Smooth muscle cell (in vitro differentiated cells): ENCODE measurements around the gene RASAL2. TPM values are rescaled to one million over a fixed set of nuclear protein-coding genes. Genes with fewer than 3 reads are reported as not detected.

Source experiments
- DNase-seq: peaks from one replicate; lab custom pipeline; 2025; ENCODE audit not compliant: unreplicated experiment; lab: John Stamatoyannopoulos, UW
- H2AFZ ChIP-seq: fragments of 200-600 bp; sonication (generic); 2 replicates; pipeline ENCODE4 v1.6.0; 2016; ENCODE audit warnings: antibody characterized with exemption, low read depth, mild to moderate bottlenecking
- H3F3A ChIP-seq: fragments of 200-600 bp; sonication (generic); 2 replicates; pipeline ENCODE4 v1.6.0; 2017; ENCODE audit warnings: antibody characterized with exemption, low read depth
- H3K27ac ChIP-seq: fragments of 200-600 bp; sonication (generic); 2 replicates; pipeline ENCODE4 v1.5.1; 2016; ENCODE audit warnings: low read depth, mild to moderate bottlenecking
- H3K27me3 ChIP-seq: fragments of 200-600 bp; sonication (generic); 2 replicates; pipeline ENCODE4 v1.6.1; 2016; ENCODE audit warnings: low read depth, mild to moderate bottlenecking
- H3K36me3 ChIP-seq: fragments of 200-600 bp; sonication (generic); 2 replicates; pipeline ENCODE4 v1.5.1; 2016; ENCODE audit warnings: low read depth
- H3K4me1 ChIP-seq: fragments of 200-600 bp; sonication (generic); 2 replicates; pipeline ENCODE4 v1.5.1; 2016; ENCODE audit warnings: low read depth
- H3K4me2 ChIP-seq: fragments of 200-600 bp; sonication (generic); 2 replicates; pipeline ENCODE4 v1.6.0; 2016; ENCODE audit warnings: mild to moderate bottlenecking
- H3K4me3 ChIP-seq: fragments of 200-600 bp; sonication (generic); 2 replicates; pipeline ENCODE4 v1.5.1; 2016; ENCODE audit warnings: mild to moderate bottlenecking
- H3K79me2 ChIP-seq: fragments of 200-600 bp; sonication (generic); 2 replicates; pipeline ENCODE4 v1.6.0; 2016; ENCODE audit warnings: low read depth, mild to moderate bottlenecking
- H3K9ac ChIP-seq: fragments of 200-600 bp; sonication (generic); 2 replicates; pipeline ENCODE4 v1.6.0; 2016; ENCODE audit warnings: low read depth
- H3K9me3 ChIP-seq: fragments of 200-600 bp; sonication (generic); replicated peaks from 2 replicates; pipeline ENCODE4 v1.5.1; 2016; ENCODE audit warnings: low read depth
- H4K20me1 ChIP-seq: fragments of 200-600 bp; sonication (generic); 2 replicates; pipeline ENCODE4 v1.6.0; 2016; ENCODE audit warnings: low read depth
- CTCF ChIP-seq: fragments of 200-600 bp; sonication (generic); IDR thresholded peaks from 2 replicates; pipeline ENCODE4 v1.5.1; 2017; ENCODE audit warnings: borderline replicate concordance, mild to moderate bottlenecking, antibody characterized with exemption; ENCODE audit not compliant: insufficient read depth, poor library complexity, severe bottlenecking
- WGBS: methylation state at CpG from one replicate; pipeline ENCODE4 v1.1.7; 2016; ENCODE audit warnings: low lambda C conversion rate; 5-methylcytosine and 5-hydroxymethylcytosine counted together
- polyA plus RNA-seq: library from polyadenylated mRNA; unstranded; fragments of >200 nt; fragmentation: Nextera tagmentation; extraction: Ambion mirVana; gene quantifications from 2 replicates; pipeline ENCODE4 v1.2.1, GENCODE V29; 2016
- total RNA-seq: library from RNA; depleted of rRNA; stranded (reverse); fragments of >200 nt; gene quantifications from 2 replicates; pipeline ENCODE4 v1.2.3, GENCODE V29; 2014

Gene RASAL2
- total and polyA plus RNA-seq, 2 experiments from 2014 or later, result 4.3 to 17.6 TPM

- no peaks in the 10 kb centered on the region for H3K4me1 ChIP-seq
- no peak overlapping the region for H3K4me3 ChIP-seq
- no peaks in the 10 kb centered on the region for H3K36me3 ChIP-seq
- H3K9ac ChIP-seq, result no peak overlapping the region
- no peak for TF ChIP-seq CTCF
- H3K27ac ChIP-seq, result no peak overlapping the region
- no peaks in the 10 kb centered on the region for H3K79me2 ChIP-seq
- 75% methylated on average over 3 of the region's 3 CpGs for WGBS
- DNase-seq, result no peak
- H2AFZ ChIP-seq, result no peak overlapping the region
- no peaks in the 10 kb centered on the region for H3K9me3 ChIP-seq
- H4K20me1 ChIP-seq, result no peaks in the 10 kb centered on the region
- H3F3A ChIP-seq, result no peaks in the 10 kb centered on the region
- H3K4me2 ChIP-seq, result no peak overlapping the region
- no peaks in the 10 kb centered on the region for H3K27me3 ChIP-seq
These were observed 390.9 kb downstream of the RASAL2 start for GRCh38 chr1:178484698-178485225.

GRCh38 chr1:178485541-178485981 lies 391.7 kb downstream of the RASAL2 start:
- no peaks in the 10 kb centered on the region for H3K79me2 ChIP-seq
- H3F3A ChIP-seq, result no peaks in the 10 kb centered on the region
- H3K4me2 ChIP-seq, result no peak overlapping the region
- H3K4me1 ChIP-seq, result no peaks in the 10 kb centered on the region
- H3K36me3 ChIP-seq, result no peaks in the 10 kb centered on the region
- no peak overlapping the region for H2AFZ ChIP-seq
- 85% methylated on average over 3 of the region's 3 CpGs for WGBS
- TF ChIP-seq CTCF, result no peak
- no peaks in the 10 kb centered on the region for H3K27me3 ChIP-seq
- H3K9me3 ChIP-seq, result no peaks in the 10 kb centered on the region
- no peak for DNase-seq
- no peak overlapping the region for H3K4me3 ChIP-seq
- H3K9ac ChIP-seq, result no peak overlapping the region
- no peak overlapping the region for H3K27ac ChIP-seq
- H4K20me1 ChIP-seq, result no peaks in the 10 kb centered on the region

GRCh38 chr1:178486100-178487069 lies 392.5 kb downstream of the RASAL2 start:
- H3K27ac ChIP-seq, result no peak overlapping the region
- no peaks in the 10 kb centered on the region for H3K79me2 ChIP-seq
- no peak overlapping the region for H3K9ac ChIP-seq
- H3K36me3 ChIP-seq, result no peaks in the 10 kb centered on the region
- no peak overlapping the region for H3K4me2 ChIP-seq
- H4K20me1 ChIP-seq, result no peaks in the 10 kb centered on the region
- no peaks in the 10 kb centered on the region for H3K4me1 ChIP-seq
- no peak overlapping the region for H3K4me3 ChIP-seq
- DNase-seq, result no peak
- no peaks in the 10 kb centered on the region for H3K27me3 ChIP-seq
- H3F3A ChIP-seq, result no peaks in the 10 kb centered on the region
- WGBS, result 94% methylated on average over 52 of the region's 54 CpGs
- no peaks in the 10 kb centered on the region for H3K9me3 ChIP-seq
- no peak for TF ChIP-seq CTCF
- H2AFZ ChIP-seq, result no peak overlapping the region
